Temporal lobe (tissue), 2 donors: ENCODE data around the gene CCDC32. TPM values are rescaled to one million over a fixed set of nuclear protein-coding genes. Genes with fewer than 3 reads are reported as not detected.

Source experiments
- small RNA-seq: library from RNA; depleted of rRNA; stranded (forward); fragments of <200 nt; gene quantifications from one replicate; pipeline ENCODE3, GENCODE V24; 2014; ENCODE audit warnings: low replicate concordance
- total RNA-seq: library from RNA; depleted of rRNA; stranded (reverse); fragments of >200 nt; gene quantifications from one replicate; pipeline ENCODE4 v1.2.3, GENCODE V29; 2014

Gene CCDC32
- total RNA-seq, 1 donor from 2014 or later = 23.8 TPM

Small RNA genes within 50 kb of the gene (small RNA-seq; reads per million reads assigned to genes)
- gene RF00017 (not detected), gene RNU6-516P (not detected)

Other genes with a start within 250 kb of the CCDC32 start
- gene INAFM2, start 241.3 kb downstream of the CCDC32 start, total RNA-seq = 11.3 TPM
- gene CCDC9B, start 224.1 kb downstream of the CCDC32 start, total RNA-seq = 1.5 TPM
- not detected for gene PHGR1, start 214.0 kb downstream of the CCDC32 start, total RNA-seq
- 20.9 TPM for gene DISP2, start 206.8 kb downstream of the CCDC32 start, total RNA-seq
- gene KNSTRN, start 182.3 kb downstream of the CCDC32 start, total RNA-seq = 15.0 TPM
- gene IVD, start 159.2 kb downstream of the CCDC32 start, total RNA-seq = 27.0 TPM
- 7.6 TPM for gene BAHD1, start 124.1 kb downstream of the CCDC32 start, total RNA-seq
- 2.0 TPM for gene CHST14, start 94.1 kb downstream of the CCDC32 start, total RNA-seq
- gene RPUSD2, start 4.3 kb upstream of the CCDC32 start, total RNA-seq = 8.1 TPM
- 3.7 TPM for gene KNL1, start 29.2 kb upstream of the CCDC32 start, total RNA-seq
- 0.74 TPM for gene RAD51, start 130.1 kb upstream of the CCDC32 start, total RNA-seq
- gene RMDN3, start 190.2 kb upstream of the CCDC32 start, total RNA-seq = 14.8 TPM
- 4.7 TPM for gene GCHFR, start 199.0 kb upstream of the CCDC32 start, total RNA-seq
- not detected for gene C15orf62, start 204.9 kb upstream of the CCDC32 start, total RNA-seq
- gene ZFYVE19, start 242.0 kb upstream of the CCDC32 start, total RNA-seq = 14.5 TPM
- gene DNAJC17, start 242.4 kb upstream of the CCDC32 start, total RNA-seq = 14.0 TPM